Stomach (tissue), 9 donors: ENCODE measurements around the gene SLC30A10. TPM values are rescaled to one million over a fixed set of nuclear protein-coding genes. Genes with fewer than 3 reads are reported as not detected.
"Not testable (repeated sequence)": the region's sequence is repeated elsewhere in the genome, so short reads cannot be mapped to it uniquely, and the experiment has no call there.

Experiments
- DNase-seq, 2 donors: peaks; one replicate each; pipeline versions ENCODE4 v3.0.0 to v3.0.0-alpha.2; 2013 to 2019
- H3K27ac ChIP-seq, 5 donors: fragments of 200-600 bp in 4 of 5; sonication (generic) in 4 of 5; one replicate each; pipeline ENCODE4 v1.5.1; 2013 to 2019; ENCODE audit warnings: mild to moderate bottlenecking in 1 of 5, moderate library complexity in 1 of 5
- H3K27me3 ChIP-seq, 3 donors: fragments of 200-600 bp; sonication (generic); one replicate each; pipeline ENCODE4 v1.5.1; 2017 to 2019; ENCODE audit warnings: mixed run types in 1 of 3
- H3K36me3 ChIP-seq, 4 donors: fragments of 200-600 bp; sonication (generic); 1 replicate in 3 of 4; 2 replicates in 1 of 4; pipeline ENCODE4 v1.5.1; 2016 to 2019
- H3K4me1 ChIP-seq, 4 donors: fragments of 200-600 bp; sonication (generic); one replicate each; pipeline ENCODE4 v1.5.1; 2016 to 2019
- H3K4me3 ChIP-seq, 4 donors: fragments of 200-600 bp; sonication (generic) in 3 of 4; one replicate each; pipeline ENCODE4 v1.5.1; 2016 to 2019; ENCODE audit warnings: mild to moderate bottlenecking in 1 of 4
- H3K9me3 ChIP-seq, 4 donors: fragments of 200-600 bp; sonication (generic); one replicate each; pipeline ENCODE4 v1.5.1; 2016 to 2019
- EP300 ChIP-seq: sonication (generic); formaldehyde crosslinking; IDR thresholded peaks from one replicate; pipeline ENCODE4 v1.6.1; 2017; ENCODE audit warnings: antibody characterized with exemption
- POLR2A ChIP-seq, 4 donors: fragments of 450-650 bp; IDR thresholded peaks; one replicate each; pipeline ENCODE4 v1.6.1; 2016; ENCODE audit warnings: antibody characterized with exemption in 4 of 4, control low read depth in 2 of 4, mild to moderate bottlenecking in 1 of 4, moderate library complexity in 1 of 4
- POLR2AphosphoS5 ChIP-seq, 3 donors: sonication (generic); formaldehyde crosslinking; IDR thresholded peaks; one replicate each; pipeline ENCODE4 v1.6.1; 2016; ENCODE audit warnings: antibody characterized with exemption in 3 of 3
- WGBS, 5 donors: extraction: QIAGEN DNeasy Blood & Tissue Kit in 3 of 5; methylation state at CpG; one replicate each; pipeline versions ENCODE4 v1.1.5 to v1.1.7; 2013 to 2018; 5-methylcytosine and 5-hydroxymethylcytosine counted together
- intact Hi-C: fragments of 100-400 bp; cut with DNase I; formaldehyde crosslinking; loops from one replicate; pipeline ENCODE4 v1.15.1; 2023; ENCODE audit warnings: low total_unique reads
- polyA plus RNA-seq, 3 donors: library from polyadenylated mRNA; stranded (reverse); fragments of 200-250 nt; gene quantifications; one replicate each; pipeline ENCODE4 v1.2.3, GENCODE V29; 2013
- total RNA-seq, 5 donors: library from RNA; depleted of rRNA; stranded (reverse); fragments of >200 nt; gene quantifications; one replicate each; pipeline versions ENCODE4 v1.1.0 to v1.2.3, GENCODE V29; 2014 to 2016
- TF ChIP-seq, protein P1 (sequence below), 7 experiments: fragments of 450-650 bp in 4 of 7; fragments of 200-600 bp in 3 of 7; sonication (generic) in 3 of 7; IDR thresholded peaks; one replicate each; pipeline ENCODE4 v1.5.1; 2016 to 2019; ENCODE audit warnings: antibody characterized with exemption in 7 of 7, control low read depth in 2 of 7, mild to moderate bottlenecking in 1 of 7
- donor health status: healthy with polysubstance abuse.
- donor health status: Bipolar disorder and iron deficiency.
- donor health status: healthy.

The SLC30A10 gene
- total and polyA plus RNA-seq, 8 donors: 0.92 TPM; not detected in 7

DNA sequence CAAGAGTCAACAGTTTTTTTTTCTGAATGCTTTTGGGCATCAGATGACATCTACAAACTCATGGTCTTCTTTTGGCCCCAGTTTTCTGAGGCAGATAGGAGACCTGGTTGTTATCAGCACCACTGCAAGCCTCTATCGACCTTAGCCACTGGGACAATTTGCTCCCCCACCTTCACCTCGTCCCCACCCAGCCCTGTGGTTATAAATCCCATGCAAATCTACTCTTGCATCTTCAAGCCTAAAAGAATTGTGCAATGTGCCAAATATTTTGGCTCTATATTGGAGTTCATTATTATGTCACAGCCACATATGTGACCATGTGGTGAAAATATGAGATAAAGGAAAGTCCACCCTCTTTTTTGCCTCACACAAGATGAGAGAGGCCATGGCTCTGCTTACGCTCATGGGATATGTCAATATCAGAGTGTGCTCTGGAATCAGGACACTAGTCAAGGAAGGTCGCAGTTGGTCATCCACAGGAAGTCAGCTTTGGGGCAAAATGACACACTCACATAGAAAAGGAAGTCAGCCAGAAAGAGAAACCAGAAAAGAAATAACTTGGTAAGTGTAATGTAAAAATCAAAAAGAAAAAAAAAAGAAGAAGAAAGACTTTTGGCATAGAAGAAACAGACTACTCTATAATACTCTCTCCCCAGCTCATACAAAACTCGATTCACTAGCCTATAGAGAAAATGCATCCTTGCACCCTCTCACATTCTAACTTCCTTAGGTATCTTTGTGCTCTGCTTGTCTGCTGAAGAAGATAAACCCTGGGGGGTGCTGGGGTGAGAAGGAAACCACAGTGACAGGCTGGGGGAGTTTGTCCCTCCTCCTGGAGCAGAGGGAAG is 21.2 kb downstream of the SLC30A10 start:
- TF ChIP-seq POLR2AphosphoS5 (IDR thresholded peaks at IDR 0.05) (no peak), EP300 (no peak), POLR2A (IDR thresholded peaks at IDR 0.05) (no peak)
- TF ChIP-seq, protein P1, sequence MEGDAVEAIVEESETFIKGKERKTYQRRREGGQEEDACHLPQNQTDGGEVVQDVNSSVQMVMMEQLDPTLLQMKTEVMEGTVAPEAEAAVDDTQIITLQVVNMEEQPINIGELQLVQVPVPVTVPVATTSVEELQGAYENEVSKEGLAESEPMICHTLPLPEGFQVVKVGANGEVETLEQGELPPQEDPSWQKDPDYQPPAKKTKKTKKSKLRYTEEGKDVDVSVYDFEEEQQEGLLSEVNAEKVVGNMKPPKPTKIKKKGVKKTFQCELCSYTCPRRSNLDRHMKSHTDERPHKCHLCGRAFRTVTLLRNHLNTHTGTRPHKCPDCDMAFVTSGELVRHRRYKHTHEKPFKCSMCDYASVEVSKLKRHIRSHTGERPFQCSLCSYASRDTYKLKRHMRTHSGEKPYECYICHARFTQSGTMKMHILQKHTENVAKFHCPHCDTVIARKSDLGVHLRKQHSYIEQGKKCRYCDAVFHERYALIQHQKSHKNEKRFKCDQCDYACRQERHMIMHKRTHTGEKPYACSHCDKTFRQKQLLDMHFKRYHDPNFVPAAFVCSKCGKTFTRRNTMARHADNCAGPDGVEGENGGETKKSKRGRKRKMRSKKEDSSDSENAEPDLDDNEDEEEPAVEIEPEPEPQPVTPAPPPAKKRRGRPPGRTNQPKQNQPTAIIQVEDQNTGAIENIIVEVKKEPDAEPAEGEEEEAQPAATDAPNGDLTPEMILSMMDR (IDR thresholded peaks at IDR 0.05): no peak
- Histone ChIP-seq H3K4me1 (no peaks in the 10 kb centered on the region), H3K27ac (no peak overlapping the region), H3K4me3 (no peak overlapping the region), H3K36me3 (no peaks in the 10 kb centered on the region), H3K27me3 (peaks cover 0 to 5% (median 0%) of the 10 kb centered on the region in 3 donors), H3K9me3 (no peaks in the 10 kb centered on the region)
- no peak for DNase-seq
- 45 to 63% (median 49%) methylated on average over 5 of the region's 5 CpGs for WGBS, 5 donors
- intact Hi-C loops: no loop called here

DNA sequence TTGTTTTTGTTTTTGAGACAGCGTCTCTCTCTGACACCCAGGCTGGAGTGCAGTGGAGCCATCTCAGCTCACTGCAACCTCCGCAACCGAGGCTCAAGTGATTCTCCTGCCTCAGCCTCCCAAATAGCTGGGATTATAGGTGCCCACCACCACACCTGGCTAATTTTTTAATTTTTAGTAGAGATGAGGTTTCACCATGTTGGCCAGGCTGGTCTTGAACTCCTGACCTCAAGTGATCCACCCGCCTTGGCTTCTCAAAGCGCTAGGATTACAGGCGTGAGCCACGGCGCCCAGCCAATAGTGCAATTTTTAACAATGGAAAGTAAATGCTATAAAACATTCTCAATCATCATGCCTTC is 21.8 kb downstream of the SLC30A10 start:
- H3K36me3 ChIP-seq, H3K4me3 ChIP-seq, intact Hi-C loops, H3K27ac ChIP-seq, H3K9me3 ChIP-seq, H3K4me1 ChIP-seq, H3K27me3 ChIP-seq, DNase-seq: not testable (repeated sequence)
- WGBS, 5 donors: 91 to 94% (median 92%) methylated on average over 8 of the region's 8 CpGs

DNA sequence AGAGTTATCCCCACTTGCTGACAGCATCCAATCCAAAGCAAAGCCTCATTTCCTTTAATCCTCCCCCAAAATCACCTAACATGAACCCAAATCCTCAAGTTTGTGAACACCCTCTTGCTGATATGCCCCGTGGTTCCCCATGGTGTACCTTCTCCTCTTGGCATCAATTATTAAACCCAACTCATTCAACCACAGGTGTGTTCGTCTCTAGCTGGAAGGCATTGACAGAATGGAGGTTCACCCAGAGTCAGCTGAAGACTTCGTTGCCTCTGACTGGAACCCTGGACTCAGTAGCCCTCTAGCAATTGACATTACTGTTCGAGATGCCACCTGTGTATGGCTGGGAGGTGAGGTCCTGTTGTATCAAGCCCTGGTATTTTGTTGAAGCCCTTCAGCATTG is 22.8 kb downstream of the SLC30A10 start:
- no peak for DNase-seq
- WGBS, 5 donors: 67 to 86% (median 77%) methylated on average over 4 of the region's 4 CpGs
- Histone ChIP-seq H3K9me3 (no peaks in the 10 kb centered on the region), H3K4me3 (no peak overlapping the region), H3K27ac (no peak overlapping the region), H3K36me3 (no peaks in the 10 kb centered on the region), H3K27me3 (peaks cover 0 to 5% (median 0%) of the 10 kb centered on the region in 3 donors), H3K4me1 (no peaks in the 10 kb centered on the region)
- intact Hi-C loops: no loop called here
- no peak for TF ChIP-seq POLR2AphosphoS5 (IDR thresholded peaks at IDR 0.05)
- no peak for TF ChIP-seq EP300
- no peak for TF ChIP-seq POLR2A (IDR thresholded peaks at IDR 0.05)
- TF ChIP-seq, protein P1 (IDR thresholded peaks at IDR 0.05): no peak

DNA sequence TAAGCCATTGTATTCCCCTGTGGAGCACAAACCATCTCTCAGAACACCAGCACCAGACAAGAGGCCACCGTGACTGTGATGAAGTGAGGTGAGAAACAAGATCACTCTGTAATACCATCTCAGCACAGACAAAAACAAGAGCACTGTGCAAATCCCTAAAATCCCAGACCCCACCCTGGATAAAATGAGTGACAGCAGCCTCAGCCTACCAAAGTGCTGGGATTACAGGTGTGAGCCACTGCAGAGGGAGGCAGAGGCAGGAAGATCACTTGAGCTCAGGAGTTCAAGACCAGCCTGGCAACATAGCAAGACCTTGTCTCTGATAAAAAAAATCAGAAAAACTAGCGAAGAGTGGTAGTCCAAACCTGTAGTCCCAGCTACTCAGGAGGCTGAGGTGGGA is 23.4 kb downstream of the SLC30A10 start:
- H3K27ac ChIP-seq: no peak overlapping the region
- peaks cover 0 to 5% (median 0%) of the 10 kb centered on the region in 3 donors for H3K27me3 ChIP-seq
- H3K9me3 ChIP-seq: no peaks in the 10 kb centered on the region
- H3K4me1 ChIP-seq: no peaks in the 10 kb centered on the region
- WGBS, 5 donors: 62 to 85% (median 76%) methylated on average over 2 of the region's 2 CpGs
- no peaks in the 10 kb centered on the region for H3K36me3 ChIP-seq
- intact Hi-C loops: no loop called here
- TF ChIP-seq EP300 (no peak), POLR2AphosphoS5 (IDR thresholded peaks at IDR 0.05) (no peak), POLR2A (IDR thresholded peaks at IDR 0.05) (no peak)
- TF ChIP-seq, protein P1 (IDR thresholded peaks at IDR 0.05): no peak
- no peak for DNase-seq
- no peak overlapping the region for H3K4me3 ChIP-seq

DNA sequence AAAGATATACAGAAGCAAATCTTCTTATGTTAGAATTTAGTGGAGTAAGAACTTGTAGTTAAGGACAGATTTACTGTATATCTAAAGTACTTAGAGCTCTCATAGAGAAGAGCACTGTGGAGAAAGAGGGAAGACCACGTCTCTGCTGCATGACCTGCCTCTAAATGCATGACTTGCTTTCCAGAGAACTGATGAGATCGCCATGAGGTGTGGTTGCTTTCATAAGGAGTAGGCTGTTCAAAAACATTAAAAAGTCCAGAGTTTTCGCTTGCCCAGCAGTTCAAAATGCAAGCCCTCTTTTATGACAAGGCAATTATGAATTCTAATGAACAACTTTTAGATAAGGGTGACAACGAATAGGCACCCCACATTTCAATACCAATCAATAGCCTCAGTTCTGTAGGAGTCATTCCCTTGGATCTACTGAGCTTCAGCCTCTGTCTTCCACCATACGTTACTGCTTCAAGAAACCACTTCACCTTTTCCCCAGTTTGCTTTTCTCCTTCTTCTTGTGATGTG is 24.9 kb downstream of the SLC30A10 start:
- Histone ChIP-seq H3K27ac (no peak overlapping the region), H3K27me3 (peaks cover 0 to 5% (median 0%) of the 10 kb centered on the region in 3 donors), H3K4me1 (no peaks in the 10 kb centered on the region), H3K9me3 (no peaks in the 10 kb centered on the region), H3K36me3 (no peaks in the 10 kb centered on the region), H3K4me3 (no peak overlapping the region)
- TF ChIP-seq POLR2A (IDR thresholded peaks at IDR 0.05): no peak
- no peak for DNase-seq
- 67 to 80% (median 71%) methylated on average over 5 of the region's 5 CpGs for WGBS, 5 donors
- intact Hi-C loops: no loop called here
